Middle frontal gyrus (tissue), 1 donor: ENCODE data around the gene SOX2.

Experiments
- DNase-seq: peaks from one replicate; pipeline ENCODE4 v3.0.0-alpha.2; 2015; ENCODE audit warnings: low spot score; ENCODE audit errors: extremely low spot score

The SOX2 gene

DNA sequence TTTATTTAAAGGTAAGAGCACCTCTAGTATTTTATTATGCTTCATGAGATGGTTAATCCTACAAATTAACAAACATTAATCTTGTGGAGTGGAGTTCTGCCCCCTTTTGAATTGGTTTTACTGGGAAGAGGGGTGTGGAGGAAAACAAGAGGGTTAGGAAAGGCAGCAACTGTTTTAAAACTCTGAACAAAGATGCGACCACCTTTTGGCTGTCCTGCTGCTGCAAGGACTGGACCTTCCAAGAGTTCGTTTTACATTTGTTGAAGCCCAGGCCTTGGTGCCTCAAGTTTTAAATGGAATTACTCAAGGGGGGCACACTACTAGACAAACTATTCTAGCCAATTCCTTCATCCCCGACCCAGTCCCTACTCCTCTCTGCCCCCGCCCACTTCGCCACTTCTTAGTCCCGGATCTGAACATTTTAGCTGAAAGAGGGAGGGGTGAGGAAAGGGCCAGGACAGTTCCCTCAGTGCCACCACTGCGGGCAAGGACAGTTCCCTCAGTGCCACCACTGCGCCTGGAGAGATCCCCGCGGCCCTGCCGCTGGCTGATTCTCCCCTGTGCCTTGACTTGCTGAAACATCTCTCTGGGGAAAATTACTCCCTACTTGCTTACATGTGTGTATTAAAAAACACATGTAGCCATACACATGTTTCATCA is 11.2 kb downstream of the SOX2 start:
- DNase-seq = no peak

DNA sequence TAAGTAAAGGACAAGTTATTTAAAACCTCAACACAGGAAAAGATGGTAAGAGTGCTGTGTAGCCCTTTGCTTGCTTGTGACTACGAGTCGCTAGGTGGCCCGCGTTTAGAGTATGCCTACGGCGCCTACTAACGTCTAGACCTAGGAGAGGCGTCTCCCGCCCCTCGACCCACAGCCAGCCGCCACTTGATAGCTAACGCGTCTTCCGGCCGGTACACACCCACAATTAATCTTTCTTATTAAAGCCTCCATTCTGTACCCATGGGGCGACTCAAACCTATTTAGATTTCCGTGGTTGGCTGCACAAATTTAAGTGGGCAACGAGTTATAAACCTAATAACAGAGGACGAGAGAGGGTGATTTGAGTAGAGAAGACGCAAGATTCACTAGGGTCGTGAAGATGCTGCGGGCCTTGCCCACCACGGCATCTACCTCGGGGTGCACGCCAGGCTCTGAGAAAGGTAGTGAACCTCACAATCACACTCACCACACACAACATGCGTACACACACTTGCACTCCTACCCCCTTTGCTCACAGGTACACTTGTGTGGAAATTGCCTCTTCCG is 12.0 kb downstream of the SOX2 start:
- no peak for DNase-seq

DNA sequence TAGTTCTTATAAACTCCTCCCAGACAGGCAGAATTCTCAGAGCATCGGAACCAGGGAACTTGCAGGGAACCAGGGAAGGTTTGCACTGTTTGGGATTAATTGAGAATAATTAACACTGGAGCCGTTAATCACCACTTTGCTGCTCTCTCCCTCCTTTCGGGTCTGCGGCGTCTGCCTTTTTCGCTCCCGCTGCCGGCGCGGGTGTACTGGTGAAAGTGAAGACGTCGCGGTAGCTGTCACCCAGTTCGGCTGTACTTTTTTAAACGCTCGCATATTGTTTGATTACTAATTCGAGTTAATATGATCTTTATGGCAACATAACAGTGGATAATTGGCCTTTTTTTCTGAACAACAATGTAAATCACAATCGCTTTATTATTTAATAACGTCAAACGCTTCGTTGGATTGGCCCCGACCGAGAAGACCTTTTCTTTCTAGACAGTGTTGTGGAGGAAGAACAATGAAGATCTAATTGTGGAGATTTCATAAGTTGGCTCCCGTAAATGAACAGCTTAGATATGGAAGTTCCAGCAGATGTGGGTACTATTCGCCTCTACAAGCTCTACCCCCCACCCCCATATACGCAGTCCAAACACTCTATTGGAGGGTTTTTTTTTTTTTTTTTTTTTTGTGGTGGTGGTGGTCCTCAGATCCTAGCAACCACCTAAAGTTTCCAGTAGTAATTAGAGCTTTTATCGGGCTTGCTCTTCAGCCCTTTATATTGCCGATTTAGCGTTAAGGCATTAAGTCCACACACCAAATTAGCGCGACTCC is 12.7 kb downstream of the SOX2 start:
- DNase-seq = no peak

DNA sequence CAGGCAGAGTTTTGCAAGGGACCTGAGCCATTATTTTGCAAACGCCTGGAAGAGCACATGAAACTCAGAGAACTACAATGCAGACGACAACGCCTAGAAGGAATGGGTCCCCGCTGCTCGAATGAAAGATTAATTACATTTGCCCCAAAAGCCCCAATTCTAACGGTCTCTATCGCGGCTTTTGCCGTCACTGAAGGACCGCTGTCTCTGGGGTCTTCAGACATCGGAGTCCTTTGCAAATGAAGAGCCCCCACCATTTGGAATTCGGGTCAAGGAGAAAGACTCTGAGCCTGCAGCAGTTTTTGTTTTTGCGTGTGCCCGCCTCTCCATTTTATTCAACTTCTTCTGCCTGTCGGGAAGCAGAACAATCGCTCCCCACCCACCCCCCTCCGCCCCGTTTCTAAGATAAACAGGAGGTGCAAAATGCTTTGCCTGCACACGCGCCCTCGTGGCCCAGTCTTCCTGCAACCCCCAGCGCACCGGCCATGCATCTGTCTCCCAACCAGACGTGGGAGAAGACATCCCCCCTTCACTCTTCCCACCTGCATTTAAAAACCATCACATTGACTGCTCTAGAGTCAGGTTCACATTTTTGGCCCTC is 13.5 kb downstream of the SOX2 start:
- DNase-seq = no peak

DNA sequence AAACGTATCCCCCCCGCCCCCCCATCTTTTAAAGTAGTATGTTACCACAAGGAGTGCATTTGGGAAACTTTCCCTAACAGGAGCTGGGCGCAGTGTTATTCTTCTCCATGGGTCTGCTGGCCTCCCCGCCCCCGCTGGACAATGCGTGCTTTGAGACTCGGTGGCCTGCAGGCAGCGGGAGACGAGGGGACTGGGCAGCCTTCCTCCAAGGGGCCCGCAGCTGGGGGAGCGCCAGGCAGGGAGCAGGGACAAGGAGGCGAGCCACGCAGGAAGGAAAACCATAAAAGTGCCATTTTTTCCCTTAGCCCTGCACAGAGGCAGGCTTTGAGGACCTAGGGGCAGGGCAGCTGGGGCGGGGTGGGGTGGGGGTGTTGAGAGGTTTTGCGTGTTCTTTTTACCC is 14.1 kb downstream of the SOX2 start:
- DNase-seq = no peak

DNA sequence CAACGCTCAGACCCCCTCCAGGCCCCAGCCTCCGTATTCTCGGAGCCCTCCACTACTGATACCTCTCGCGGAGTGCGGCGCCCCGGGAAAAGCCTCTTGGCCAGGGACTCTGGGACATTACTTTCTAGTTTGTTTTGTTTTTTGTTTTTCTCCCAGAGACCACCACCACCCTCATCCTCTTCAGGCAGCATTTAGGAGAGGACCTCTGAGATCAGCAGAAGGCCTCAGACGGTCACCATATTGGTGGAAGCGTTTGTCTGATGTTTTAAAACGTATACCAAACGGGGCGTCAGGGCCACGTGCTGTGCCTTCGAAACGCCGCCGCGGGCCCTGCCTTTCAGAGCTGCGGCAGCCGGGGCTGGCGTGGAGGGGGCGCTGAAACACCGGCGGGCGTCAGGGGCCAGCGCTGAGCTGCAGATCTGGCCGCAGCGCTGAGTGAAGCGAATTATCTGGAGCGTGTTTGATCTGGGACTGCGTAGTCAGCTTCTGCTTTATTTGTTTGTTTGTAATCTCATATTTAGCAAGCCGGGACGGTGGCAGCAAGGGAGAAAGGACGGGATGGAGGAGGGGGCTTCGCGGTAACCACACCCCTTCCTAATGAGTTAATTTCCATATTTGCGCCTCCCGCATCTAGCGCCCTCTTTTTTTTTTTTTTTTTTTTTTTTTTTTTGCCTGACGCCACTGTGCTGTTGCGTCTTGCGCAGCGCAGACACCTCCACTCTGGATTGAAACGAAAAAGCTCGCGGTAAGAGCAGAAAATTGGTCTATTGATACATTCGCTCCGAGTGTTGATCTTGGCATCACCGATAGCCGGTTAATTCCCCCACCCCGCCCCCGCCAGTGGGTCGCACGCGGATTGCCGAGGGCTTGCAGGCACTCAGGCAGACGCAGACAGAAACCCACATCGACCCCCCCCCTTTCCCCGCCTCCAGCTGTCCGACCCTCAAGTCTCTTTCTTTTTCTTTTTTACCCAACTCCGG is 14.9 kb downstream of the SOX2 start:
- DNase-seq = no peak

DNA sequence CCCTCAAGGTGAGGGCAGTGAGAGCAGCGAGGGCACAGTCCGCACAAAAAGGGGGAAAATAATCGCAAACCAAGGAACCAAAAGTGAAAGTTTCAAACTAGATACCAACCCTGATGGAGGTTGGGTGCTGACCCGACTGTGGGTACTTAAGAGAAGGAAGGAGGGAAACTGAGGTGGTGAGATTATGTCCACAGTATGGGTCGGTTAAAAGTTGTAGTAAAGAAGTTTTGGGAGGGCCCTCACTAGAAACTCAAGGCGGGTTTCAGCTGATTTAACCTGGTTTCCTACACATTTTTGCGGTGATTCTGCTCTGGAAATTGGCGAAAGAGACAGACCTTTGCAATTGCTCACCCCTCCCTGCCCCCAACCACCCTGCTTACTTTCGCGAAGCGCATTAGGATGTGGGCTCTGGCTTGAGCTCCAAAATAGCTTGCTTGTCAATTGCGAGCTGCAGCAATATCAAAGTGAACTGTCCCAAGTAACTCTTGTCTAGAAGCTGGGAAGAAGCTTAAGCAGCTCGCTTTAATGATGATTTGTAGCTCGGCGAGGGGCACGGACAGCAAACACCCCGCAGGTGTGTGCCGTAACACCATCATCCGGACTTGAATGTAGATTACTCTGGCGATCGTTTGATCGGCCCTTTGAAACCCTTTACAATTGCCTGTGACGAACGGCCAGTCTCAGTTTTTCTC is 15.8 kb downstream of the SOX2 start:
- DNase-seq = no peak

DNA sequence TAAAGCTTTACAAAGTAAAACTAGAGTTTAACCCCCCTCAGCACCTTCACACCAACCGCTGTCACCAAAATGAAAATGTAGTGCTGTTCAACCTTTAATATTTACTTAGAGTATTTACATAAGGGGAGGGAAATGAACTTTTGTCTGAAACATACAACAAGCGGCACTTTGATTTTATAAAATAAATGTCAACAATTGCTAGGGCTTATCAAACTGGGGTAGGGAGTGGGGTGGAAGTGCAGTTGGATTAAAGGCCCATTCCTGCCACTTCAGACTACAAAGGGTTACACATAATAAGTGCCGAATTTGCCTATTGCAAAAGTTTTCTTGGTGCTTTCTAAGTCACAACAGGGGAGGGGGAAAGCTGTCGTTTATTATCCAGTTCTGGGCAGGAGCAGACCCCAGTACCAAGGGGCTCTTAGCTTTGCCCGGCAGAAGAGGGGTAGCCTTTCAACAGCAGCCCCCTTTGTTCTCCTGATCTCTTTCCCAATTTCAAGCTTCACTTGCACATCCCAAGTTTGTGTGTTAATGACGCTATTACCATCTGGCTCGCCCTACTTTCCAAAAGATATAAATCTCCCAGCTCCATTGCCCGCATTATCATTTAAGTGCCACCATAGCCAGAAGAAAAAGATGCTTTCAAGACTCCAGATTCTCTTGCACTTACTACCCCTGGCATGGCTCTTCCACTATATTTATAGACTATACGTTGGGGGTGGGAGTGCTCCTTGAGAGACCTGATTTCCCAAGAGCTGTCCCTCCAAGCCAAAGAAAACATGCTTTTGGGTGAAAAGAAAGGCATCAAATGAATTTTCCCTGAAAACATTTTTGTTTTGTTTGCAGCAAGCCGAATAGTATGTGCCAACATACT is 17.0 kb downstream of the SOX2 start:
- no peak for DNase-seq

DNA sequence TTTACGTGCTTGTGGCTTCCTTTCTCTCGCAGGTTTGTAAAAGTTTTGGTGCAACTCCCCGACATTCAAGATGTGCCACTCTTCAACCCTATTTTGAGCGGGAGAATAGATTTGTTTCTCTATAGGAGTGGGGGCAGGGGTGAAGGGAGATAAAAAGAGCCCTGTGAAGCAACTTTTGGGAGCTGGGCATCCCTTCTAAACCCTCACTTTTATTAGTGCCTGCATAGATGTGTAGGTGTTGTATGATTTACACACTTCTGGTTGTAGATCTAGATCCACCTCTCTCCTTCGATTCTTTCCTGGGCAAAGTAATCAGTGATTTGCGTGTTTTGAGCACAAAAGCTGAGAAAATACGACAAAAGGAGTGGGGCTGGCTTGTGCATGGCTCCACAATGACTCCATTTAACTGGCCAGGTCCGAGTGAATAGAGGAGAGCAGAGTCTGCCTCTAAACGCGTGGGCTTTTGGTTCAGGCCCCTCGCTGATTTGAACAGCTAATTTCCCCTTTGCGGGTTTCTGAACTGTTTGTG is 17.7 kb downstream of the SOX2 start:
- no peak for DNase-seq

DNA sequence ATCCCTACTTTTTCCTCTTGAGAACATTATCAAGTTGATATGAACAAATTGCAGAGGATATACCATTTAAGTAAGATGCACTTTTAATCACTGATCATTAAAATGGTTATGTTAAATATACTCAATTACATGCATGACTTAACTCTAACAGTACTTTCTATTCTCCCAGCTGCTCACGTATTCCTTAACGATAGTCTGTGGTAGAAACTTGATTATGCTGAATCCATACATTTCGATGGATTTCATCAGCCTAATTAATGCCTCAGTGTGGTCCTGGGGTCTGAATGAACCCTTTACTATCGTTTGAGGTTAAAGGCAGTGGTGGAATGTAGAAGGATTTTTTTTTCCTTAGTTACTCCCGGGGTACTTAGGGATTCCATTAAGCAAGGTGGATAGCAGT is 18.6 kb downstream of the SOX2 start:
- no peak for DNase-seq

DNA sequence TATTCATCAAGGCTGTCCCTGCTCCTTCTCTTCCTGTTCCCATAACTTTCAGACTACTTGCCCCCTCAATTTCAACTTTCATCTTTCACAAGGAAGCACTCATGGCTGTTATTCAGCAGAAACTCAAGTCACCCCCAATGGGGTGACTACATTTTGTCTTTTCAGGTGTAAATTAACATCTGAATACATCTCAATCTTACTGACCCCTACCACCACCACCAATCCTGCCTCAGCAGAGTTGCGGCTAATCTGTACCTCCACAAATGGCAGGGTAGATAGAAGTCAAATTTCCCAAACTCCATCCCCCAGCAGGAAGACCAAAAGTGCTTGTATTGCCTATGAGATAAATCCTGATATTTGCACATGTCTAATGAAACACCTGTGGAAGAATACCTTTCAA is 19.2 kb downstream of the SOX2 start:
- DNase-seq = no peak

DNA sequence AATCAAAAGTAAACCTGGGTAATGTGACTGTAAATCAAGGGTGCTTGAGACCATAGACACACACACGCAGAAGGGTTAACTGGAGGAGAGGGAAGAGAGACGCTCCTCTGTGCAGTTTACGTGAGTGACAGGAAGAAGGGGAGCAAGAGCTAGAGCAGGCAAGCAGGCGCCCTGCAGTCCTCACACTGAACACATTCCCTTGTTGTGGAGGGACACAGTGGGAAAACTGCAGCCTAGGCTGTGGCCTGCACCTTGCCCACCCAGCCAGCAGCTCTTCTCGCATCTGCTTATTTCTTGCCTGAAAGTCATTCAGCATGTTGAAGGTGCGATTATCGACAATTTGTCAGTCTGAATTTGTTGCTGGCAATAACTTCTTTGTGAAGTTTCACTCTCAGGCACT is 24.2 kb downstream of the SOX2 start:
- no peak for DNase-seq

DNA sequence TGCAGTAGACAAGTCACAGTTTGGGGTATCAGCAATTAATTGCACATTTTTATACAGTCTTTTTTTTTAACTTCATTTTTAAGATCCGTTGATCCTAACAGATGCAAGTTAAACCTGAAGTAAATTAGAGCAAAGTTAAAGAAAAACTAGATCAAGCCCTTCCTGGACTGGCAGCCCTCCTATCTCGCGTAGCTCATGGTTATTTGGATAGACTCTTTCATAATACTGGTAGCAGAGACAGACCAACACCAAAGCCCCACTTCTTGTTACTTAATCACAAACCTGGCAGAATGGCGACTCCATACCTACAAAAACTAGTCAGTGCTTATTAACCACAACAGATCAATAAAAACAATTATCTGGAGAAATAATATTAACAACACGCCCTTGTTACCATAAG is 26.8 kb downstream of the SOX2 start:
- DNase-seq = no peak

DNA sequence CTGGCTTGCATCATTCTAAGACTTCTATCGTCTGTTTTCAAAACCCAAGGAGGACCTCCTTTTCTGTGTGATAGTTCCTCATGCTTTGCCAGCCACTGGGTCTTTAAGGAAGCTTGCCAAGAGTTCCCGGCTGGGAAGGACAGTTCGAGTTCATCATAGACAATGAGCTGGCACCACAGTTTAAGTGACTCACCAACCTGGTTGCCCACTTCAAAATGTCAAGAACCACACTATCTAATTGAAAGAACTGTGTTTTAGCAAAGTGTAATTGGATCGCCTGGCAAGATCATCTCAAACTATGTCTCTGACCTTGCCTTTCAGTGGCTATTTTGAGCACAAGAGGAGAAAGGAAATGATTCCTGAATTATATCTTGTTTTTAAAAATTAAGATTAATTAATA is 27.9 kb downstream of the SOX2 start:
- no peak for DNase-seq

DNA sequence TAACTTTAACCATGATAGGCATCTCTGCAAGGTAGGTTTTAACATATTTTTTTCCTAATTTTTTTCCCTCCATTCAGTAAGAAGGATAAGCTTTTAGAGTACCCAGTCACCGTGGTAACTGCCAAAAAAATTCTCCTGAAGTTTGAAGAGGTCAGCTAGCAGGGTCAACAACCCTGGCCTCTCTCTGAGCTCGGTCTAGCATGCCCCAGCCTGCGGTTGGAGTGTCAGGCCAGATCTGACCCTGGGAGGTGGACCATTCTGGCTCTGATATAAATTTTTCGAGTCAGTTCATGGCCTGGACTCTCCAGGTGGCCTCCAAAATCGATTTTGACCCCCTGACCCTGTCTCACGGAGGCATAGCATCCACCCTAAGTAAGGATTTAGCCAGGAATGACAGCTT is 29.7 kb downstream of the SOX2 start:
- DNase-seq = no peak

DNA sequence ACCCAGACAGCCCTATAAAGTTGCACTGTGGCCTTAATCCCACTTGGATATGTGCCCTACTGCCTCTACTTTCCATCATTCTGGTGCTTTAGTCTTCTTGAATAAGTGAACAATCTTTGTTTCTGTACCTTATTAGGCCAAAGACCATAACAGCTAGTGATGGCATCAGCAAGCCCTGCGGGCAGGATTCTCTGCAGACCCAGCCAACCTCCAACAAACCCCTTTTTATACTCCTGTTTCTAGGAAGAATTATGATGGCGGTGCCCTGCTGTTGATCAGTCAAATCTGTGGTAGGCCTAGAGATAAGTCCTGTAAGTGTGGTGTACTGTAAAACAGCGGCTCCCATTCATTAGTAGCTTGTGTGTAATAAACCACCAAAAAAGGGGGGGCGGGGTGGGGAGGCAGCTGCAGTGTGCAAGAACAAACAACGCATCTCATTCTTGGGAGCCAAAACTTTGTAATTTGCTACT is 40.5 kb downstream of the SOX2 start:
- no peak for DNase-seq

DNA sequence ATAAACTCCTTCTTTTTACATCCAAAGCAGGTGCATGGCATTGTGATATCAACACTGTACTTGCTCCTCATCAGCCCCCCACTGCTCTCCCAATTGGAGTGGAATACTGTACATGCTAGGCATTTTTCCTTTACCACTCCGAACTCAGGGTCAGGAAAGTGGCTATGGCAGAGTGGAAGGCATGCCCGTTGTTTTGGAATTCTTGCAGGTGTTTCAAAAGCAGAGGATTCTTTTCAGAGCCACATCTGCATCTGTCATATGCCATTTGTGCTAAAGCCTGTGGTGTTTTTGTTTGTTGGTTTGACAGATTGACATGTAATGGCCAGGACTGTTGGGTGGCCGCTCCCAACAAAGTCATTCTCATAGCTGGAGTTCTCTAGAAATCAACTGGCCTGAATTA is 41.7 kb downstream of the SOX2 start:
- no peak for DNase-seq

DNA sequence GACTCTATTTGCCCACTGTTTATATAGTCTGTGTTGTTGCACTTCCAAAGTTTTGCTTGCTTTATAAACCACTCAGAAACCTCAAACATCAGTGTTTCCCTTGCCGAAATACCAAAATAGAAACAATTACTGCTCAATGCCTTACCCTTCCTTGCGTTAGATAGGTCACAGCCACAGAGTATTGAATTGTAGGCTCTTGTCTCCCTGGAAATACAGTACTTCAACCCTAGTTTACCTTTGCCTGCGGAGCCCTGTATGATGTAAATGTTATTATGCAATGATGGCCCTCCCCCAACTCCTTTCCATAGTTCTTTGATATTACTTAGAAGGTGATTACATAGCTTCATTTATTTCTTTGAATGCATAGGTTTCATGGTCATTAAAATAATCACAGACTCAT is 44.2 kb downstream of the SOX2 start:
- DNase-seq = no peak

DNA sequence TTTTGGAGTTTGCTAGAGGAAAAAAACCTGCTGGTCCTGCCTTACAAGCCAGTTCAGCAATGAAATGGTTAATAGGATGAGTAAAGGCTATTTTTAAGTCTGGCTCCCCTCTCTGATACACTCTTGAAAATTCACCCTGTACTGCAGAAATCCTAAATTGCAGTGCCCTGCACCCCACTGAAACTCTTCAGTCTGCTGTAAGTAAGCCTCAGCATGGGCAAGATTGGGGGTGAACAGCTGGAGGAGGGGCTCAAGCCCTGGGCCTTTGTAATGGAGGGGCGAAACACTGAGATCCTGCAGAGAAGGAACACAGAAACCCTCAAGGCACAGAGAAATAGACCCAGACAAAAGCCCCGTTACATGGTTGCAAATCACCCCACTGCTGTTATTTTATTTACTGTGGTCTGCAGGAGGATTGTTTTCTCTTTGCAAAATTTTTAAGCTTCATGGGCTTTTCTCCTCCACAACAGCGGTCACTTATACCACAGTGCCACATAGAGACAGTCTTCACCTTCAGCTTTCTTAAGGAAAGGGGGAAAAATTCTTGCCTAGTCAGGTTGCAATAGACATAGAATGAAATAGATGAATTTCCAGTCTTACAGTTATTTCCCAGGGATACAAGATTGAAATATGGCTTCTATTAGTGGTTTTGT is 45.0 kb downstream of the SOX2 start:
- DNase-seq = no peak
